RWPE2 (cell line): ENCODE measurements around the gene THTPA.

ENCODE experiments used
- ATAC-seq: fragments of 200-7000 bp; cut with Tn5 transposase; 3 replicates; pipeline ENCODE4 v1.9.1; 2021; ENCODE audit warnings: low read depth
- DNase-seq: peaks from one replicate; pipeline ENCODE4 v3.0.0-alpha.2; 2020; ENCODE audit warnings: low spot score
- H3K27ac ChIP-seq: fragments of 450-650 bp; 2 replicates; pipeline ENCODE4 v1.5.1; 2017; ENCODE audit warnings: mild to moderate bottlenecking; ENCODE audit not compliant: poor library complexity, severe bottlenecking
- H3K27me3 ChIP-seq: fragments of 250-450 bp; sonication (Bioruptor Pico); 2 replicates; pipeline ENCODE4 v1.5.1; 2021; ENCODE audit warnings: mild to moderate bottlenecking, moderate library complexity; ENCODE audit not compliant: insufficient read depth, poor library complexity, severe bottlenecking
- H3K36me3 ChIP-seq: fragments of 250-450 bp; sonication (Bioruptor Pico); 2 replicates; pipeline ENCODE4 v1.5.1; 2020; ENCODE audit warnings: low read depth, mild to moderate bottlenecking, moderate library complexity
- H3K4me1 ChIP-seq: fragments of 250-450 bp; sonication (Bioruptor Pico); 2 replicates; pipeline ENCODE4 v1.5.1; 2021; ENCODE audit warnings: mild to moderate bottlenecking, moderate library complexity; ENCODE audit not compliant: insufficient read depth, poor library complexity, severe bottlenecking
- H3K4me3 ChIP-seq: fragments of 250-450 bp; sonication (Bioruptor Pico); 2 replicates; pipeline ENCODE4 v1.5.1; 2021; ENCODE audit warnings: mild to moderate bottlenecking, moderate library complexity; ENCODE audit not compliant: severe bottlenecking
- H3K9me3 ChIP-seq: fragments of 250-450 bp; sonication (Bioruptor Pico); 2 replicates; pipeline ENCODE4 v1.5.1; 2021; ENCODE audit warnings: mild to moderate bottlenecking, moderate library complexity; ENCODE audit not compliant: severe bottlenecking
- TF ChIP-seq, protein P1 (sequence below): fragments of 450-650 bp; IDR thresholded peaks from one replicate; pipeline ENCODE4 v1.5.1; 2017; ENCODE audit warnings: mild to moderate bottlenecking, moderate library complexity; ENCODE audit not compliant: poor library complexity, severe bottlenecking

The THTPA gene

DNA sequence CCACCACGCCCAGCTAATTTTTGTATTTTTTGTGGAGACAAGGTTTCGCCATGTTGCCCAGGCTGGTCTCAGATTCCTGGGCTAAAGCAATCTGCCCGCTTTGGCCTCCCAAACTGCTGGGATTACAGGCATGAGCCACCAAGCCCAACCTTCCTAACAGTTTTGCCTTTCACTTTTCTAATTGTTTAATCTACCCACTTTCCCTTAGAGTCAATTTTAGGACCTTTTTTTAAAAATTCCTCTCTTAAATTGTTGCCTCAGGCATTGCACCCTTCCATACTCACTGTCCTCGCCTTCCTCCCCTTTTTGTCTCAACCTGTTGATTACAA, 16.0 kb upstream of the THTPA start:
- Histone ChIP-seq H3K9me3 (no peaks in the 10 kb centered on the region), H3K4me3 (no peak overlapping the region), H3K4me1 (no peaks in the 10 kb centered on the region), H3K36me3 (no peaks in the 10 kb centered on the region), H3K27ac (no peak overlapping the region), H3K27me3 (no peaks in the 10 kb centered on the region)
- ATAC-seq (no peak), DNase-seq (no peak)
- TF ChIP-seq, protein P1, sequence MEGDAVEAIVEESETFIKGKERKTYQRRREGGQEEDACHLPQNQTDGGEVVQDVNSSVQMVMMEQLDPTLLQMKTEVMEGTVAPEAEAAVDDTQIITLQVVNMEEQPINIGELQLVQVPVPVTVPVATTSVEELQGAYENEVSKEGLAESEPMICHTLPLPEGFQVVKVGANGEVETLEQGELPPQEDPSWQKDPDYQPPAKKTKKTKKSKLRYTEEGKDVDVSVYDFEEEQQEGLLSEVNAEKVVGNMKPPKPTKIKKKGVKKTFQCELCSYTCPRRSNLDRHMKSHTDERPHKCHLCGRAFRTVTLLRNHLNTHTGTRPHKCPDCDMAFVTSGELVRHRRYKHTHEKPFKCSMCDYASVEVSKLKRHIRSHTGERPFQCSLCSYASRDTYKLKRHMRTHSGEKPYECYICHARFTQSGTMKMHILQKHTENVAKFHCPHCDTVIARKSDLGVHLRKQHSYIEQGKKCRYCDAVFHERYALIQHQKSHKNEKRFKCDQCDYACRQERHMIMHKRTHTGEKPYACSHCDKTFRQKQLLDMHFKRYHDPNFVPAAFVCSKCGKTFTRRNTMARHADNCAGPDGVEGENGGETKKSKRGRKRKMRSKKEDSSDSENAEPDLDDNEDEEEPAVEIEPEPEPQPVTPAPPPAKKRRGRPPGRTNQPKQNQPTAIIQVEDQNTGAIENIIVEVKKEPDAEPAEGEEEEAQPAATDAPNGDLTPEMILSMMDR: no peak

DNA sequence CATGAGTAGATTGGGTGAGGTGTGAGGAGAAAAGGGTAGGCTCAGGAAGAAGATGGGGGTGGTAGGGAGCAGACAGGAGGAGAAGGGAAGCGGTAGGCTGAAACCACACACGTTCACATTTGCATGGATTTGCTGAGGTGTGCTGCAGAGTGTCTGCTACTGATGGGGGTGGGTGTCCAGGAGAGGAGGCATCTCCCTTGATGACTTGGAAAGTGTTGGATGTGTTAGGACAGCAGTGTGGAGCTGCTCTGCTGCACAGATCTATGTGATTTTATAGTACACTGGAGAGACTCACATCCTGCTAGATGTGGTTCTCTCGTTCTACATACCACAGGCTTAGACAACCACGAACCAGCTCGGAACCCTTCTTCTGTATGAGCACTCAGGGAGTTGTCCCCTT, 13.8 kb upstream of the THTPA start:
- ATAC-seq (no peak), DNase-seq (no peak)
- Histone ChIP-seq H3K27ac (no peak overlapping the region), H3K4me3 (no peak overlapping the region), H3K36me3 (no peaks in the 10 kb centered on the region), H3K9me3 (no peaks in the 10 kb centered on the region), H3K4me1 (no peaks in the 10 kb centered on the region), H3K27me3 (no peaks in the 10 kb centered on the region)
- TF ChIP-seq, protein P1: no peak

DNA sequence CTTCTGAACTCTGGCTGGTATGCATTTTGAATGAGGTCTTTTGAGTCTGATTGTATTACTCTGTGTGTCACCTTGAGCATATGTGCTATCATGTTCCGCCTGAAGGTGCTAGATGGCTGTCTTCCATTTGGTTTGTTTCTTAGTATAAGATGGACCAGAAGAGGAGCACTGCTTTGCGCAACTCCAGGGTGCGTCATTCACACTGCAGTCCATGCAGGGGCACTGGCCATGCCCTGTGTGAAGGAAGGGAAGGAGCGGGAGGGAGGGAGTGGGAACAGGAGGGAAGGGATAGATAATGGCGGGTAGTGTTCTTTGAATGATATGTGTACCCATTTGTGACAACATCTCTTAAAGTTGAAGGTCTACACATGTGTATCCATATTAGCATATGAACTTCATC, 12.7 kb upstream of the THTPA start:
- Histone ChIP-seq H3K4me1 (no peaks in the 10 kb centered on the region), H3K27me3 (no peaks in the 10 kb centered on the region), H3K36me3 (no peaks in the 10 kb centered on the region), H3K9me3 (no peaks in the 10 kb centered on the region), H3K4me3 (no peak overlapping the region), H3K27ac (no peak overlapping the region)
- DNase-seq (no peak), ATAC-seq (no peak)
- TF ChIP-seq, protein P1: no peak

DNA sequence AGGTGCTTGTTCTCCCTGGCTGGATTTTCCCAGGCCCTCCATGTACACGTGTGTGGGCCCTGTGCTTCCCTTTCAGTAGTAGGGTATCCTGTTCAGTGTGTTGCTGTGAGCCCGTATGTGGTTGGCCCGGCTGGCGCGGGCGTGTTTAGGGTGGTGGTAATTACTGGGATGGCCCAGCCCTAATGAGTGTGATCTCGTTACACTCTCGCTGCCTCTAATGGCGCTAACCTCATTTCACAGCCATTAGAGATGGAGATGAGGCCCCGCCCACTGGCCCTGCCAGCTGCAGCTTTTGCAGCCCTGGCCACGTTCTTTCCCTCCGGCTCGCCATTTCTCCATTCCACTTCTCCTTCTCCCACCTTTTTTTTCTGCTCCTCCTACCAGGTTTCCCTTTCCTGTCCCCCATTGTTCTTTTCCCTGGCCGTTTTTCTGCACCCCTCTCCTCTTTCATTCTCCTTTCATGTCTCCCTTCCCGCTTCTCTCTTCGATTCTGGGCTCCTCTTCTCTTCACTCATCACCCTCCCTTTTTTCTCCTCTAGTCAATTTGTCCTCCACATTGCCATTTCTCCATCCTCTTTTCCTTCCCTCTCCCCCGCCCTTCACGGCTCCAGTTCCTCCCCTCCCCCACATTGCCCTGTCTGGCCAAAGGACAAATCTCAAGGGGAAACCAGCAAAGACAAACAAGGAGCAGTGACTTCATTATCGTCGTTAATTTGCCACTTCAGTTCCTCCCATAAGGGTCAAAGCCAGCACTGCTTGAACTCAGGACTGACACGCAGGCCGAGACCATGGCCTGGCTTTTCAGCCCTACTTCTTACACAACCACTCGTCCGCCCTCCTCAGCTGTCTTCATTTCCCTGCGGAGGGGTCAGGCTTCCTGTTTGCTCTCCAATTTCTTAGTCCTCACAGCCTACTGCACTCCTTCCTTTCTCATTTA, 11.3 kb upstream of the THTPA start:
- ATAC-seq (no peak), DNase-seq (no peak)
- no peaks in the 10 kb centered on the region for H3K4me1 ChIP-seq
- no peaks in the 10 kb centered on the region for H3K9me3 ChIP-seq
- TF ChIP-seq, protein P1: no peak
- H3K27me3 ChIP-seq: peaks cover under 1% of the 10 kb centered on the region
- H3K4me3 ChIP-seq: no peak overlapping the region
- H3K27ac ChIP-seq: no peak overlapping the region
- H3K36me3 ChIP-seq: no peaks in the 10 kb centered on the region

DNA sequence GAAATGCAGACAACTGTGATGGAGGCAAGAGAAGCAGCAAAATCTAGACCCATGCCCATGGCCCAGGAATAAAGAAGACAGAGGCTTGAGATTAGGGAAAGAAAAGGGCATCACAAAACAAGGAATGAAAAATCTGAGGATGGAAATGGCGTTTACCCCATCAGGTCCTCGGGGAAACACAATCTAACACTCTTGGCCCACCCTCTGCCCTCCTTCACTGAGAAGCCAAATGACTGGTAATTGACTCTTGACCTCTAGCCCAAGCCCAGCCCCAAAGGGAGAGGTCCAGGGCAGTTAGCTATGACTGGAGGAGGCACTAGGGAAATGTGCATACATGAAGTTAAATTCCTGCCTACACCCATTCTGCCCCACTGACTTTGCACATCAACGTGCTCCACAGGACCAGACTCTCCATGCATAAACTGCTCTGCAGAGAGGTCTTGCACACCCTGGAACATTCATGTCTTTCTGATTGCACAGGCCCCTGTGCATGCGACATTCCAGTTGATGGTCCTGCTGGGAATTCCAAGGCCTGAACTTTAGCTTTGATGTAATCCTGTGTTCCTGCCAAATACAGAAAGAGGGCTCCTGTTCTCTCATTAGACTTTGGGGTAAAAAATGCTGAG, 10.2 kb upstream of the THTPA start:
- H3K4me1 ChIP-seq: no peaks in the 10 kb centered on the region
- DNase-seq: no peak
- no peak for ATAC-seq
- no peaks in the 10 kb centered on the region for H3K9me3 ChIP-seq
- H3K27me3 ChIP-seq: peaks cover 5% of the 10 kb centered on the region
- no peaks in the 10 kb centered on the region for H3K36me3 ChIP-seq
- no peak overlapping the region for H3K27ac ChIP-seq
- H3K4me3 ChIP-seq: no peak overlapping the region
- TF ChIP-seq, protein P1: no peak
